DND-41 (cell line): Measurements from ENCODE around the gene MAMSTR.
"Not testable (repeated sequence)": the region's sequence is repeated elsewhere in the genome, so short reads cannot be mapped to it uniquely, and the experiment has no call there.

Experiments used
- ATAC-seq: fragments of 200-7000 bp; cut with Tn5 transposase; 3 replicates; pipeline ENCODE4 v1.9.1; 2021; ENCODE audit warnings: low read depth; ENCODE audit not compliant: insufficient read depth
- DNase-seq: peaks from one replicate; pipeline ENCODE4 v3.0.0-alpha.2; 2020
- H2AFZ ChIP-seq: 2 replicates; pipeline ENCODE4 v1.6.0; 2012; ENCODE audit warnings: low read depth, low read length
- H3K27ac ChIP-seq: 2 replicates; pipeline ENCODE4 v1.5.1; 2012; ENCODE audit warnings: low read length, inconsistent platforms
- H3K27me3 ChIP-seq: fragments of 200-600 bp; sonication (generic); 2 replicates; pipeline ENCODE4 v1.6.0; 2012; ENCODE audit warnings: low read length, mild to moderate bottlenecking, inconsistent platforms; ENCODE audit not compliant: insufficient read depth, poor library complexity
- H3K36me3 ChIP-seq: 2 replicates; pipeline ENCODE4 v1.5.1; 2012; ENCODE audit warnings: low read length, inconsistent platforms; ENCODE audit not compliant: insufficient read depth
- H3K4me1 ChIP-seq: 2 replicates; pipeline ENCODE4 v1.5.1; 2012; ENCODE audit warnings: mild to moderate bottlenecking, low read length; ENCODE audit not compliant: insufficient read depth
- H3K4me2 ChIP-seq: 2 replicates; pipeline ENCODE4 v1.6.0; 2012; ENCODE audit warnings: mild to moderate bottlenecking, moderate library complexity, low read length, inconsistent platforms; ENCODE audit not compliant: insufficient read depth
- H3K4me3 ChIP-seq, 2 experiments: fragments of 200-600 bp in 1 of 2; shearing (Covaris generic) in 1 of 2; 2 replicates each; pipeline ENCODE4 v1.5.1; 2012 to 2016; ENCODE audit warnings: inconsistent platforms in 2 of 2, low read length in 2 of 2, mild to moderate bottlenecking in 2 of 2, low read depth in 1 of 2, moderate library complexity in 1 of 2
- H3K79me2 ChIP-seq: 2 replicates; pipeline ENCODE4 v1.6.0; 2012; ENCODE audit warnings: low read length, inconsistent platforms; ENCODE audit not compliant: insufficient read depth
- H3K9ac ChIP-seq: 2 replicates; pipeline ENCODE4 v1.6.0; 2012; ENCODE audit warnings: low read depth, mild to moderate bottlenecking, inconsistent platforms, low read length, moderate library complexity
- H3K9me3 ChIP-seq: 2 replicates; pipeline ENCODE4 v1.5.1; 2012; ENCODE audit warnings: low read length, moderate library complexity, mild to moderate bottlenecking, inconsistent platforms; ENCODE audit not compliant: insufficient read depth, severe bottlenecking
- H4K20me1 ChIP-seq: 2 replicates; pipeline ENCODE4 v1.6.0; 2012; ENCODE audit warnings: low read length; ENCODE audit not compliant: insufficient read depth
- EZH2 ChIP-seq: IDR thresholded peaks from 3 replicates; pipeline ENCODE4 v1.6.1; 2012; ENCODE audit warnings: borderline replicate concordance, low read depth, mild to moderate bottlenecking, moderate library complexity, low read length, inconsistent platforms; ENCODE audit not compliant: severe bottlenecking
- TF ChIP-seq, protein P1 (sequence below): IDR thresholded peaks from 2 replicates; pipeline ENCODE4 v1.5.1; 2012; ENCODE audit warnings: borderline replicate concordance, low read length, moderate library complexity, mild to moderate bottlenecking; ENCODE audit not compliant: poor library complexity, severe bottlenecking; ENCODE audit errors: extremely low read depth

Gene MAMSTR

DNA sequence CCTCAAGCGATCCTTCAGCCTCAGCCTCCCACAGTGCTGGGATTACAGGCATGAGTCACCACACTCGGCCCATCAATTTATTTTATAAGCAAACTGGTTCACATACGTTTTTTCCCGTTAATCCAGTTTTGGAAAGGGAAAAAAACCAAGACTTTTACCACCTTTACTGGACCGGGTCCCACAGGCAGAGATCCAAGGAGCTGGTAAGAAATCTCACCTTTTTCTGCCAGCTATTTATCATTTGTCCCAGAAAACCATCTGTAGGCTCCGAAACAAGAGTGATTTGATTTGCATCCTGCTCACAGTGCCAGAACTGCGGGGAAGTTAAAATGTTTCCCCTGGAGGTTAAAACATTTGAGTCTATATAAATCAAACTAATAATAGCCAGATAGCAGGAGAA lies 30.1 kb downstream of the MAMSTR start:
- no peaks in the 10 kb centered on the region for H3K79me2 ChIP-seq
- no peaks in the 10 kb centered on the region for H3K9me3 ChIP-seq
- no peaks in the 10 kb centered on the region for H3K4me1 ChIP-seq
- DNase-seq: no peak
- TF ChIP-seq, protein P1, sequence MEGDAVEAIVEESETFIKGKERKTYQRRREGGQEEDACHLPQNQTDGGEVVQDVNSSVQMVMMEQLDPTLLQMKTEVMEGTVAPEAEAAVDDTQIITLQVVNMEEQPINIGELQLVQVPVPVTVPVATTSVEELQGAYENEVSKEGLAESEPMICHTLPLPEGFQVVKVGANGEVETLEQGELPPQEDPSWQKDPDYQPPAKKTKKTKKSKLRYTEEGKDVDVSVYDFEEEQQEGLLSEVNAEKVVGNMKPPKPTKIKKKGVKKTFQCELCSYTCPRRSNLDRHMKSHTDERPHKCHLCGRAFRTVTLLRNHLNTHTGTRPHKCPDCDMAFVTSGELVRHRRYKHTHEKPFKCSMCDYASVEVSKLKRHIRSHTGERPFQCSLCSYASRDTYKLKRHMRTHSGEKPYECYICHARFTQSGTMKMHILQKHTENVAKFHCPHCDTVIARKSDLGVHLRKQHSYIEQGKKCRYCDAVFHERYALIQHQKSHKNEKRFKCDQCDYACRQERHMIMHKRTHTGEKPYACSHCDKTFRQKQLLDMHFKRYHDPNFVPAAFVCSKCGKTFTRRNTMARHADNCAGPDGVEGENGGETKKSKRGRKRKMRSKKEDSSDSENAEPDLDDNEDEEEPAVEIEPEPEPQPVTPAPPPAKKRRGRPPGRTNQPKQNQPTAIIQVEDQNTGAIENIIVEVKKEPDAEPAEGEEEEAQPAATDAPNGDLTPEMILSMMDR: no peak
- TF ChIP-seq EZH2: no peak
- H3K9ac ChIP-seq: no peak overlapping the region
- H2AFZ ChIP-seq: no peak overlapping the region
- no peak for ATAC-seq
- H3K27ac ChIP-seq: no peak overlapping the region
- H3K4me3 ChIP-seq: no peak overlapping the region
- H3K27me3 ChIP-seq: no peaks in the 10 kb centered on the region
- H3K4me2 ChIP-seq: no peak overlapping the region
- no peaks in the 10 kb centered on the region for H4K20me1 ChIP-seq
- H3K36me3 ChIP-seq: no peaks in the 10 kb centered on the region

DNA sequence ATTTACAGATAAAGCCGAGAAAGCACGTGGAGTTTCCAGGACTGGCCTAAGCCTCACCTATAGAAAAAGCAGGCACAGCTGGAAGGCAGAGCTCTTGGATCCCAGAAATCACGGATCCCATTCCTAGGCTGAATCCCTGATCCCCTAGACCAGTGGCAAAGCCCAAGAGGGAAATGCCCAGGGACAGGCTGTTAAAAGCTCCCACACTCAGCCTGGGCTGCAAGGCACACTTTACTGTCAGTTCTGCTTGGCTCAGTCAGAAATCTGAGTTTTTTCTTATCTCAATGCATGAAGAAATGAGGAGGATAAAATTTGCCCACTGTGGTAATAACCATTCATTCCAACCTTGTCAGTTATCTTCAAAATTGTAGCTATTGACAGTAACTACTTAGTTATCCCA lies 31.7 kb downstream of the MAMSTR start:
- TF ChIP-seq, protein P1: no peak
- TF ChIP-seq EZH2: no peak
- no peak overlapping the region for H2AFZ ChIP-seq
- no peaks in the 10 kb centered on the region for H3K27me3 ChIP-seq
- no peak overlapping the region for H3K9ac ChIP-seq
- DNase-seq (no peak), ATAC-seq (no peak)
- no peak overlapping the region for H3K27ac ChIP-seq
- no peaks in the 10 kb centered on the region for H3K4me1 ChIP-seq
- no peak overlapping the region for H3K4me2 ChIP-seq
- no peaks in the 10 kb centered on the region for H3K36me3 ChIP-seq
- no peak overlapping the region for H3K4me3 ChIP-seq
- H3K9me3 ChIP-seq: no peaks in the 10 kb centered on the region
- H3K79me2 ChIP-seq: no peaks in the 10 kb centered on the region
- H4K20me1 ChIP-seq: no peaks in the 10 kb centered on the region

DNA sequence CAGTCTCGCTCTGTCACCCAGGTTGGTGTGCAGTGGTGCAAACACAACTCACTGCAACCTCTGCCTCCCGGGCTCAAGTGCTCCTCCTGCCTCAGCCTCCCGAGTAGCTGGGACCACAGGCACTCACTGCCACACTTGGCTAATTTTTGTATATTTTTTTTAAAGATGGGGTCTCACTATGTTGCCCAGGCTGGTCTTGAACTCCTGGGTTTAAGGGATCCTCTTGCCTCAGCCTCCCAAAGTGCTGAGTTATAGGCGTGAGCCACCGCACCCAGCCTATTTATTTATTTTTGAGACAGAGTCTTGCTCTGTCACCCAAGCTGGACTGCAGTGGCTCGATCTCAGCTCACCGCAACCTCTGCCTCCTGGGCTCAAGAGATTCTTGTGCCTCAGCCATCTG lies 32.9 kb downstream of the MAMSTR start:
- H3K4me3 ChIP-seq, H3K9ac ChIP-seq, ATAC-seq, H3K36me3 ChIP-seq, H2AFZ ChIP-seq, H3K4me2 ChIP-seq, H3K27me3 ChIP-seq, DNase-seq, H3K9me3 ChIP-seq, H3K4me1 ChIP-seq, H4K20me1 ChIP-seq, H3K79me2 ChIP-seq, H3K27ac ChIP-seq: not testable (repeated sequence)

DNA sequence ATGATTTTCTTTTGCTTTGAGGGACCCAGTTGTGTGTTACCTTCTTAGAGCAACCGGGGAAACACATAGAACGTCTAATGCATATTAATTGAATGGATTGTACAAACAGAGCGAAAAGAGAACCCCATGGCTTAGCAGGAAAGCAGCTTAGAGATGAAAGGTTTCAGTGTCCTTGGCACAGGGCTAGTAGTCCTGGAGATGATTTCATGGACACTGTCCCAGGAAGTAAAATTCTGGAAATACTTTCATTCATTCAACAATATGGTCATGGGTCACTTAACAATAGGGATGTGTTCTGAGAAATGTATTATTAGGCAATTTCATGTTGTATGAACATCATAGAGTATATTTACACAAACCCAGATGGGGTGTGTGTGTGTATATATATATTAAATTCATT lies 33.4 kb downstream of the MAMSTR start:
- H3K79me2 ChIP-seq: no peaks in the 10 kb centered on the region
- no peaks in the 10 kb centered on the region for H3K4me1 ChIP-seq
- no peak for DNase-seq
- H3K36me3 ChIP-seq: no peaks in the 10 kb centered on the region
- no peak overlapping the region for H3K27ac ChIP-seq
- H4K20me1 ChIP-seq: no peaks in the 10 kb centered on the region; the same call in 1 of the 2 replicates
- no peak overlapping the region for H2AFZ ChIP-seq
- no peak for ATAC-seq
- no peaks in the 10 kb centered on the region for H3K27me3 ChIP-seq
- TF ChIP-seq EZH2: no peak
- TF ChIP-seq, protein P1: no peak
- H3K9me3 ChIP-seq: no peaks in the 10 kb centered on the region
- H3K4me2 ChIP-seq: no peak overlapping the region
- no peak overlapping the region for H3K9ac ChIP-seq
- no peak overlapping the region for H3K4me3 ChIP-seq
